ENCODE data around the gene ADGRL3. TPM values are rescaled to one million over a fixed set of nuclear protein-coding genes. Genes with fewer than 3 reads are reported as not detected.
"Not testable (repeated sequence)": the region's sequence is repeated elsewhere in the genome, so short reads cannot be mapped to it uniquely, and the experiment has no call there.

ADGRL3 gene
- total RNA-seq, 2 experiments from 2014 or later: not detected

DNA sequence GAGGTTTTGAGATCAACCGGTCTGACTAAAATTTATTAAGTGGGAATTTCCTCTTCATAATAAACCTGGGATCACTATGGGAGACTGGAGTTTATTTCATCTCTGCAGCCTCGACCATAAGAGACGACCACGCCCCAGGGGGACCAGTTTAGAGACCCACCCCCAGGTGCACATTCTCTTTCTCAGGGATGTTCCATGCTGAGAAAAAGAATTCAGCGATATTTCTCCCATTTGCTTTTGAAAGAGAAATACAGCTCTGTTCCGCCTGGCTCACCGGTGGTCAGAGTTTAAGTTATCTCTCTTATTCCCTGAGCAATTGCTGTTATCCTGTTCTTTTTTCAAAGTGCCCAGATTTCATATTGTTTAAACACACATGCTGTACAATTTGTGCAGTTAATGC lies 187.2 kb downstream of the ADGRL3 start:
- H3K9me3 Mint-ChIP-seq: peaks cover 12% of the 10 kb centered on the region
- H3K4me3 Mint-ChIP-seq; DNase-seq; H3K27ac Mint-ChIP-seq; H3K27me3 Mint-ChIP-seq; H3K36me3 Mint-ChIP-seq; CTCF ChIA-PET; intact Hi-C loops (cut with micrococcal nuclease); POLR2A ChIA-PET; H3K4me1 Mint-ChIP-seq (ENCODE audit: low read depth): not testable (repeated sequence)

DNA sequence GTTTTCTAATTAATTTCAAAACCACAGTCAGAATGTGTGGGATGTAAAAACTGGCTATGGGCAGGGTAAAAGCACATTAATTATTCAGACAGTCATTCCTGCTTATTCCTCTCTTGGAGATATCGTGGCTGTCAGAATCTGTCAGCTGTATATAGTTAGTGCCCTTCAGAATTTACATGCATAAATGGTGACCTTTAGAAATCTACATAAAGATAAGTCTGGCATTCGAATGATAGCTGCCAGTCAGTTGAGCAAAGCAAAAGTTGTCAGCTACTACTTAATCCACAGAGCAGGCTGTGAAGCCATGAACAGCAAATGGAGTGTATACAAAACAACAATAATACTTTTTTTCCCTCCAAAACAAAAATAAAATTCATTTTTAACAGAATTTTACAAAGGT lies 189.5 kb downstream of the ADGRL3 start:
- CTCF ChIA-PET: no interaction called here
- POLR2A ChIA-PET: no interaction called here
- DNase-seq: no peak
- H3K27ac Mint-ChIP-seq: no peak overlapping the region
- H3K4me3 Mint-ChIP-seq: no peak overlapping the region
- H3K36me3 Mint-ChIP-seq: no peaks in the 10 kb centered on the region
- H3K27me3 Mint-ChIP-seq: no peaks in the 10 kb centered on the region
- intact Hi-C loops (cut with micrococcal nuclease): no loop called here
- H3K4me1 Mint-ChIP-seq (ENCODE audit: low read depth): no peaks in the 10 kb centered on the region
- peaks cover 13% of the 10 kb centered on the region for H3K9me3 Mint-ChIP-seq

DNA sequence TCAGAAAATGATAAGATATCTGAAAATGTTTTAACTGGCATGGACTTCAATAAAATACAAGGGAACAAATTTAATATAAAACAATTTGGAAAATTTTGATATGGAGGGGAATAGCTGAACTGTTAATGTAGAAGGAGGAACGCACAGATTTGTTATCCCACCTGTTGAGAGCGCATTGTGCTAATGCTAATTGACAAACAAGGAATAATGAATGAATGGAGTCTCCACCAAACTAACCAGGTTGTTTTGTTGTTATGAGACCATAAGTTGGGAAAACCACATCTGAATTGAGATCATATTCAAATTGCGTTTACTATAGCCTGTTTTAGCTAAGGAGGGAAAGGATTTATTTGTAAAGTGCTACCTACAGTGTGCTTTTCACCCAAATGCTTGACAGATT lies 195.6 kb downstream of the ADGRL3 start:
- no peak for DNase-seq
- POLR2A ChIA-PET: no interaction called here
- peaks cover 4% of the 10 kb centered on the region for H3K9me3 Mint-ChIP-seq
- intact Hi-C loops (cut with micrococcal nuclease): no loop called here
- H3K36me3 Mint-ChIP-seq: no peaks in the 10 kb centered on the region
- H3K4me1 Mint-ChIP-seq (ENCODE audit: low read depth): no peaks in the 10 kb centered on the region
- H3K27me3 Mint-ChIP-seq: no peaks in the 10 kb centered on the region
- CTCF ChIA-PET: no interaction called here
- H3K4me3 Mint-ChIP-seq: no peak overlapping the region
- no peak overlapping the region for H3K27ac Mint-ChIP-seq

DNA sequence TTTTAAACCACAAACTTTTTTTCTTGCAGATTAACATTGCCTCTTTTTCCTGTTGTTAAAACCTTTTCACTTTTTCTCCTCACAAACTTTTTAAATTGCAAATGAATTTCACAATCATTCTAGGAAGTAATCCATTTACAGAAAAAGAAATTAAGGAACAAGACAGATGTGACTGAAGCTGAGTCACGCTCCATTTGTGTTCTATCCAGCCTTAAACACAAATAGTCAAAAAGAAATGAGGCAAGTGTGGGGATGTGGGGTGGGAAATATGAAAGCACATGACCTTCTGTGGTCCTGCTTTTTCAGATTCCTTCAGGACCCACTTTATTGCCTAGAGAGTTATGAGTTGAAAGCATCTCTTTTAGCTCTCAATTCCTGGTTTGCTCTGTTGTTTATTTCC lies 197.0 kb downstream of the ADGRL3 start:
- H3K4me3 Mint-ChIP-seq: no peak overlapping the region
- no peaks in the 10 kb centered on the region for H3K4me1 Mint-ChIP-seq (ENCODE audit: low read depth)
- ChIA-PET POLR2A (no interaction called here), CTCF (no interaction called here)
- no peak for DNase-seq
- peaks cover 4% of the 10 kb centered on the region for H3K9me3 Mint-ChIP-seq
- no peaks in the 10 kb centered on the region for H3K27me3 Mint-ChIP-seq
- intact Hi-C loops (cut with micrococcal nuclease): no loop called here
- no peak overlapping the region for H3K27ac Mint-ChIP-seq
- no peaks in the 10 kb centered on the region for H3K36me3 Mint-ChIP-seq

DNA sequence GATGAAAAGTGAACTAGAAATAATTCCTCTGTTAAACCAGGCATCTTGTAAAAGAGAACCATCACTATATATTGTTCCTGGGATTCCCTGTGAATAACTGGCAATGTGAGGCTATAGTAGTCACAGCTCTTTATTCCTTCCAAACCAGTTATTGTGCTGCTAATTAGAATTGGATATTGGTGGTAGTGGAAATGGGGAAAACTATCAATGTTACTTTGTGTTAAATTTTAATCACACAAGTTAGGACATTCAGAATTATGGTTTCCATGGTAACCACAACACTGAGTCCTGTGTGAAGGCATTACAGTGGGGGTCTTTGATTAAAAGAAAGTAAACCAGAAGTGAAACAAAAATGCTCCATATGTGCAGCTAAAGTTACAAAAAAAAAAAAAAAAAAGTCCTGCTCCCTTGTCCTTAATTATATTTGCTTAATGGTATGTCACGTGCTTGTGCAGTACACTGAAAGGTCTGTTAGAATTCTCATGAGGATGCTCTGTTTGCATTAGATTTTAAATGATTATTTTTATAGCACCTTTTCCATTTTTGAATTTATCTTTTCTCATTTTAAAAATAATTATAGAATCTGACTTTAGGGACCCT lies 200.4 kb downstream of the ADGRL3 start:
- ChIA-PET CTCF (no interaction called here), POLR2A (no interaction called here)
- no peak for DNase-seq
- Mint-ChIP-seq H3K27ac (no peak overlapping the region), H3K36me3 (no peaks in the 10 kb centered on the region), H3K9me3 (peaks cover 2% of the 10 kb centered on the region), H3K4me3 (no peak overlapping the region), H3K27me3 (no peaks in the 10 kb centered on the region), H3K4me1 (ENCODE audit: low read depth) (no peaks in the 10 kb centered on the region)
- intact Hi-C loops (cut with micrococcal nuclease): no loop called here

DNA sequence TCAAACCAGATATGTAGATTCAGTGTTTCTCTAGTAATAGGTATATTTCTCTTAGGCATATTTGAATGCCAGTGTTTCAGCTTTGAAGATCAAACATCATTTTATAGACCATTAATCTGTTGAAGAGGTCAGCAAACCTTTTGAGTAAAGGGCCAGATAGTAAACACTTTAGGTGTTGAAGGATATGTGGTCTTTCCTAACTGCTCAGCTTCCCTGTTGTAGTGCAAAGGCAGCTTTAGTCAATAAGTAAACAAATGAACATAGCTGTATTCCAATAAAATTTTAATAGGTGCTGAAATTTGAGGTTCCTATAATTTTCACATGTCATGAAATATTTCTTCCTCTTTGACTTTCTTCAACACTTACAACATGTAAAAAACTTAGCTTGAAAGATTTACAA lies 201.6 kb downstream of the ADGRL3 start:
- Mint-ChIP-seq H3K4me1 (ENCODE audit: low read depth) (no peaks in the 10 kb centered on the region), H3K4me3 (no peak overlapping the region), H3K9me3 (peaks cover 2% of the 10 kb centered on the region), H3K36me3 (no peaks in the 10 kb centered on the region), H3K27me3 (no peaks in the 10 kb centered on the region), H3K27ac (no peak overlapping the region)
- CTCF ChIA-PET: no interaction called here
- intact Hi-C loops (cut with micrococcal nuclease): no loop called here
- DNase-seq: no peak
- POLR2A ChIA-PET: no interaction called here

DNA sequence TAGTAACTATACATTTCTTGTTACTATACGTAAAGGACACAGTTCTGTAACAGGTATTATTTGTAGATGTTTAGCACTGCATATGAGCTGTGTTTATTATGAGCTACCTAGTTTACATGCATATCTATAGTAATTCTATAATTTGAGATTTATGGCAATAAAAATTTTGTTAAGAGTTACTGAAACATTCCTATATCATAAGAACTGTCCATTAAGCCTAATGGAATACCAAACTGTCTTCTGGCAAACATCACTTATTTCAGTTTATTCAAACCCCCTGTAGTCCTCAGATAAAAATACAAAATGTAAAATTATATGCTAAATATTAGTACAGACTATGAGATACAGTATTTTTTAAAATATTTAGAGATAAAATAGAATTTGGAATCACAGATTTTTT lies 205.2 kb downstream of the ADGRL3 start:
- no peak overlapping the region for H3K27ac Mint-ChIP-seq
- intact Hi-C loops (cut with micrococcal nuclease): no loop called here

DNA sequence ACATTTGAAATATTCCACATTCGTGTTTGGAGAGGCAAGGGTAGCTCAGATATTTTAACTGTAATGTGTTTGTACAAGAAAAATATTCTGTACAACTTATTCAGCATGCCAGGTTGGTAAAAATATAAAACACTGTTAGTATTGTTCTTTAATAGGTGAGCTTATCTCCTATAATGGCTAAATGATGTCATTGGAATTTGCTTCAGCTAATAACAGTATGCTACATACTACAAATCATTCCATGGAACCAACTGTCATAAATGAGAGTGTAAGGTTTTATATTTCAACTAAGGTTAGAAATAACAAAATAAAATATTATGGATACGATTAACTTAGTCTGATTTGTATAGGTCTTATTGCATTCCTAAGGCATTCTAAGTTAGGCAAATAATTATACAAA lies 206.6 kb downstream of the ADGRL3 start:
- CTCF ChIA-PET: no interaction called here

More for the DNA sequence above, 205.2 kb downstream of the ADGRL3 start:
- Mint-ChIP-seq H3K36me3 (no peaks in the 10 kb centered on the region), H3K4me3 (no peak overlapping the region), H3K4me1 (ENCODE audit: low read depth) (no peaks in the 10 kb centered on the region), H3K9me3 (no peaks in the 10 kb centered on the region), H3K27me3 (no peaks in the 10 kb centered on the region)
- ChIA-PET CTCF (no interaction called here), POLR2A (no interaction called here)
- no peak for DNase-seq

DNA sequence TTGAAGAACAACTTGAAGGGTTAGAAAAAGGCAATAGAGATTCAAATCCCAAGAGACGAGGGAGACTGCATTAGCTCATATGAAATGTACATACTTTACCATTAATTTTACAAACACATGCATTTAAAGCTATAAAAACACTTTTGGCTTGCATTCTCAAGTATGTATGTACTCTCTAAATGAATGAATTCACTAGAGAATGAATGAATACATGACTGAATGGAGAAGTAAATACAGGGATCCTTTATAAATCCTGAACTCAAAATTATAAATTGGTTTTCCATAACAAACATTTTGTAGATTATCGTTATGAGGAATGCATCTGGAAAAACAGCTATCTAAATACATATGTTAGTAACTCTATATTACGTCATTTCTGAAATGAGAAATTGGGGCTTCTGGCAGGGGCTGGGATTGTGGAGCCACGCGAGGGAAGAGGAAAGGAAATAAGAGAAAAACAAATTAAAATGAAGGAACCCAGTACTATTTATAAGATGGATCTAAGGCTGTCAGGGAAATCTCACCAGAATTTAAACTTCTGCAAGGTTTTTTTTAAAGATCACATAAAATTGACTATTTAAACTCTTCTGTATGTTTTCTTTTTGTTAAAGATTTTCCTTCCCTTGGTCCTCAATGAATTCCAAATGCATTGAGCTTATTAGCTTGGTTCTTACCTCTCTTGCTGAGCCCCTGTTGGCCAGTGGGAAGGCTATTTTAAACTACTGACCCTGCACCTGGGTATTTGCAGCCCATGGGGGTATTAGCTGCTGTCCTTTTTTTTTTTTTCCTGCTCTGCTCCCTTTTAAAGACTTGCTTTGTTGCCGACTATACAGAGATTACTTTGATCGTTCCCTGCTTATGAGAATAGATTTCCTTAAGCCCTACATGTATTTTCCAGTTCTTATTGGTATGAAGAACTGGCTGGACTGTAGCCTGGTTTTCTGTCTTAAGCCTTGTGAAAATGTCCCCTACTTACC lies 207.8 kb downstream of the ADGRL3 start:
- no peaks in the 10 kb centered on the region for H3K4me1 Mint-ChIP-seq (ENCODE audit: low read depth)
- H3K36me3 Mint-ChIP-seq: no peaks in the 10 kb centered on the region
- H3K4me3 Mint-ChIP-seq: no peak overlapping the region
- intact Hi-C loops (cut with micrococcal nuclease): no loop called here
- no peak overlapping the region for H3K27ac Mint-ChIP-seq
- CTCF ChIA-PET: no interaction called here
- no peaks in the 10 kb centered on the region for H3K27me3 Mint-ChIP-seq
- no peak for DNase-seq
- peaks cover under 1% of the 10 kb centered on the region for H3K9me3 Mint-ChIP-seq
- POLR2A ChIA-PET: no interaction called here

More for the DNA sequence above, 206.6 kb downstream of the ADGRL3 start:
- no peaks in the 10 kb centered on the region for H3K9me3 Mint-ChIP-seq
- POLR2A ChIA-PET: no interaction called here
- H3K4me1 Mint-ChIP-seq (ENCODE audit: low read depth): no peaks in the 10 kb centered on the region
- no peaks in the 10 kb centered on the region for H3K27me3 Mint-ChIP-seq
- no peak for DNase-seq
- no peak overlapping the region for H3K4me3 Mint-ChIP-seq
- H3K27ac Mint-ChIP-seq: no peak overlapping the region
- no peaks in the 10 kb centered on the region for H3K36me3 Mint-ChIP-seq
- intact Hi-C loops (cut with micrococcal nuclease): no loop called here

DNA sequence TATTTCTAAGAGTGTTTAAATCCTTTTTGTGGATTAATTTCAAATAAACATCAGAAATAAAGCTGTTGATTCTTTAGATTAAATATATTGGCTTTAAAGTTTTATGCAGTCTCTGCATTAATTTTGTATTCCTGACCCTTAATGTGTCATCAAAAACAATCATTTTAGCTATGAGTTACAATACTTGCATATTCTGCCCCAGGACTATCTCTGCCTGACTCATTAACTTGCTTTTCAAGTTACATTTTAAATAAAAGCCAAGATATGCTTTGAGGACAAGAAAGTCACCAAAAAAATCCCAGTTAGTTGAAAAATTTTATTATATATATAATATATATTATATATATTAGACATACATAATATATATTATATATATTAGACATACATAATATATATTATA lies 208.7 kb downstream of the ADGRL3 start:
- Mint-ChIP-seq H3K9me3 (peaks cover 7% of the 10 kb centered on the region), H3K4me3 (no peak overlapping the region), H3K36me3 (no peaks in the 10 kb centered on the region), H3K27ac (no peak overlapping the region), H3K4me1 (ENCODE audit: low read depth) (no peaks in the 10 kb centered on the region), H3K27me3 (no peaks in the 10 kb centered on the region)
- POLR2A ChIA-PET: no interaction called here
- no peak for DNase-seq
- CTCF ChIA-PET: no interaction called here
- intact Hi-C loops (cut with micrococcal nuclease): no loop called here

DNA sequence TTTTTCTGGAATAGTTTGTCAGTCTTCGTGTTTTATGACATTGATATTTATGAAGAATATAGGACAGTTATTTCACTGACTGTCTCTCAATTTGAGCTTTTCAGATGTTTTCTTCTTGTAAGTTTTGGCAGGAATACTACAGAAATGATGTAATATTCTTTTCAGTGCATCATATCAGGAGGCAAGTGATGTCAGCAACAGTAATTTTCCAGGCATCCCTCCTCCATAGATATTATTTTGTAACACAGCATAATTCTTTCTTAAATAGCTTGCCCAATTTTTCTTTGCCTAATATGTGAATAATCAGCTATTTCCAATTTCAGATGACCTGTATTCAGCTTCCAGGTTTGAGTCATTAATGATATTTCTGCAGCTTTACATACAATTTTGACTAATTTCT lies 211.1 kb downstream of the ADGRL3 start:
- no peaks in the 10 kb centered on the region for H3K4me1 Mint-ChIP-seq (ENCODE audit: low read depth)

DNA sequence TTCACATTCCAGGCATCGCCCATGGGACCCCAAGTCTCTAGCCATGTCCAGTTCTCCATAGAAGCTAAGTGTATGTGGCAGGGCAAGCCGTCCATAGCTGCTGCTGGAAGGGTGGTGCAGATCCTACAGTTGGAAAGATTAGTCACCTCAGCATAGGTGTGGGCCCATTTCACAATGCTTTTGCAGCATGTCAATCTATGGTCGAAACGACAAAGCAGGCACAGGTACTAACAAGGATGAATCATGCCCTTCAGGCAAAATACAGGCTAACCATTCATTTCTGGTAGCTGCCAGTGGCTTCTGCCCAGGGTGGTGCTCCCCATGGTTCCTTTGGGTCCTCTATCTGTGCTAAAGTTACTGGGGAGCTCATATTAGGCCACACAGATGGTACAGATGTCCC lies 225.2 kb downstream of the ADGRL3 start:
- Mint-ChIP-seq H3K4me3 (no peak overlapping the region), H3K27me3 (no peaks in the 10 kb centered on the region), H3K9me3 (peaks cover 16% of the 10 kb centered on the region), H3K36me3 (no peaks in the 10 kb centered on the region), H3K4me1 (ENCODE audit: low read depth) (no peaks in the 10 kb centered on the region), H3K27ac (no peak overlapping the region)
- POLR2A ChIA-PET: no interaction called here
- intact Hi-C loops (cut with micrococcal nuclease): no loop called here
- CTCF ChIA-PET: no interaction called here
- DNase-seq: no peak

More for the DNA sequence above, 211.1 kb downstream of the ADGRL3 start:
- DNase-seq: no peak
- CTCF ChIA-PET: no interaction called here
- Mint-ChIP-seq H3K27me3 (no peaks in the 10 kb centered on the region), H3K4me3 (no peak overlapping the region), H3K9me3 (peaks cover 7% of the 10 kb centered on the region), H3K27ac (no peak overlapping the region), H3K36me3 (no peaks in the 10 kb centered on the region)
- intact Hi-C loops (cut with micrococcal nuclease): no loop called here
- POLR2A ChIA-PET: no interaction called here

DNA sequence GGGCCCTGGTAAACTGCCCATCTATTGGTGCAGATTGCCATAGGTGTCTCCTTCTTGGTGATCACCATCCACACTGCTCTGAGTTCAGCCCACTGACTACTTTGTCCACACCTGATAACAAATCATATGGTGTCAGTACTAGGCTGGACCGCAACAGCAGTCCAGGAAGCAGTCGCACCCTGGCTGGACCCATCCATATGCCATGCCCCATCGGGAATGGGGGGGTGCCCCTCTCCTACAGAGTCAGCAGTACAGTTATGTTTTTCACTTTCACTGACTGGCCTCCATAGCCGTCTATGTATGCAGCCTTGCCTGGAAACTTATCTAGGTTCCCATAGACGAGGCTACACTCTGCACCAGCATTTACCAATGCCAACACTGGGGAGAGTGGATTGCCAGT lies 226.1 kb downstream of the ADGRL3 start:
- H3K27ac Mint-ChIP-seq: no peak overlapping the region
- no peak overlapping the region for H3K4me3 Mint-ChIP-seq
- peaks cover 19% of the 10 kb centered on the region for H3K9me3 Mint-ChIP-seq
- no peaks in the 10 kb centered on the region for H3K27me3 Mint-ChIP-seq
- H3K36me3 Mint-ChIP-seq: no peaks in the 10 kb centered on the region
- intact Hi-C loops (cut with micrococcal nuclease): no loop called here
- ChIA-PET POLR2A (no interaction called here), CTCF (no interaction called here)
- no peak for DNase-seq
- H3K4me1 Mint-ChIP-seq (ENCODE audit: low read depth): no peaks in the 10 kb centered on the region

Data from activated CD4-positive, alpha-beta memory T cell treated with anti-CD3 and anti-CD28 coated beads for 36 hours (primary cell).